H9 (cell line): ENCODE measurements around the gene FLT3. TPM values are rescaled to one million over a fixed set of nuclear protein-coding genes. Genes with fewer than 3 reads are reported as not detected.

Experiments used
- DNase-seq: peaks from one replicate; pipeline ENCODE4 v3.0.0-alpha.2; 2017
- H2AFZ ChIP-seq: one replicate; pipeline ENCODE4 v1.6.1; 2013; ENCODE audit warnings: mild to moderate bottlenecking, low read length, control low read depth, moderate library complexity
- H2AK5ac ChIP-seq: 2 replicates; pipeline ENCODE4 v1.6.1; 2013; ENCODE audit warnings: low read length, control low read depth, mixed read lengths; ENCODE audit not compliant: insufficient read length
- H2BK120ac ChIP-seq: one replicate; pipeline ENCODE4 v1.6.1; 2013; ENCODE audit warnings: low read depth, mild to moderate bottlenecking, low read length, control low read depth, inconsistent platforms; ENCODE audit not compliant: poor library complexity, severe bottlenecking
- H2BK12ac ChIP-seq: 2 replicates; pipeline ENCODE4 v1.6.1; 2013; ENCODE audit warnings: low read length, control low read depth, mixed read lengths, low read depth; ENCODE audit not compliant: insufficient read length
- H2BK15ac ChIP-seq: 2 replicates; pipeline ENCODE4 v1.6.1; 2013; ENCODE audit warnings: low read depth, low read length, control low read depth
- H2BK20ac ChIP-seq: one replicate; pipeline ENCODE4 v1.6.1; 2013; ENCODE audit warnings: low read depth, mild to moderate bottlenecking, low read length, control low read depth, inconsistent platforms; ENCODE audit not compliant: poor library complexity, severe bottlenecking
- H2BK5ac ChIP-seq: 2 replicates; pipeline ENCODE4 v1.6.1; 2013; ENCODE audit warnings: low read length, control low read depth, mixed read lengths; ENCODE audit not compliant: insufficient read length
- H3K14ac ChIP-seq: 2 replicates; pipeline ENCODE4 v1.6.1; 2013; ENCODE audit warnings: low read length, control low read depth; ENCODE audit not compliant: insufficient read depth
- H3K18ac ChIP-seq: 2 replicates; pipeline ENCODE4 v1.6.1; 2013; ENCODE audit warnings: low read depth, mild to moderate bottlenecking, mixed read lengths, low read length, control low read depth; ENCODE audit not compliant: insufficient read length
- H3K23ac ChIP-seq: 2 replicates; pipeline ENCODE4 v1.6.1; 2013; ENCODE audit warnings: low read length, control low read depth, mixed read lengths, low read depth; ENCODE audit not compliant: insufficient read length
- H3K23me2 ChIP-seq: 2 replicates; pipeline ENCODE4 v1.6.1; 2013; ENCODE audit warnings: low read depth, mild to moderate bottlenecking, mixed read lengths, low read length, control low read depth; ENCODE audit not compliant: insufficient read length, poor library complexity, severe bottlenecking
- H3K27ac ChIP-seq: 2 replicates; pipeline ENCODE4 v1.5.1; 2013; ENCODE audit warnings: low read length, control low read depth, mixed read lengths, low read depth; ENCODE audit not compliant: insufficient read length
- H3K27me3 ChIP-seq: 2 replicates; pipeline ENCODE4 v1.6.1; 2013; ENCODE audit warnings: low read length, control low read depth, inconsistent platforms; ENCODE audit not compliant: insufficient read depth
- H3K4ac ChIP-seq: 2 replicates; pipeline ENCODE4 v1.6.1; 2013; ENCODE audit warnings: low read depth, mild to moderate bottlenecking, control low read depth, inconsistent platforms, low read length, moderate library complexity
- H3K4me1 ChIP-seq: 2 replicates; pipeline ENCODE4 v1.6.1; 2013; ENCODE audit warnings: low read length, control low read depth, inconsistent platforms; ENCODE audit not compliant: insufficient read depth
- H3K4me2 ChIP-seq: 2 replicates; pipeline ENCODE4 v1.6.1; 2013; ENCODE audit warnings: low read length, control low read depth, mixed read lengths; ENCODE audit not compliant: insufficient read length, insufficient read depth
- H3K56ac ChIP-seq: 2 replicates; pipeline ENCODE4 v1.6.1; 2013; ENCODE audit warnings: low read depth, mild to moderate bottlenecking, mixed read lengths, low read length, control low read depth; ENCODE audit not compliant: insufficient read length
- H3K79me1 ChIP-seq: 2 replicates; pipeline ENCODE4 v1.6.1; 2013; ENCODE audit warnings: low read depth, mild to moderate bottlenecking, moderate library complexity, low read length, control low read depth, inconsistent platforms; ENCODE audit not compliant: insufficient read depth, poor library complexity, severe bottlenecking
- H3K79me2 ChIP-seq: 2 replicates; pipeline ENCODE4 v1.6.1; 2013; ENCODE audit warnings: low read length, control low read depth, inconsistent platforms; ENCODE audit not compliant: insufficient read depth
- H3K9ac ChIP-seq: 2 replicates; pipeline ENCODE4 v1.6.1; 2013; ENCODE audit warnings: low read length, control low read depth, mixed read lengths; ENCODE audit not compliant: insufficient read length; ENCODE audit errors: extremely low read depth
- H3K9me3 ChIP-seq: one replicate; pipeline ENCODE4 v1.6.1; 2013; ENCODE audit warnings: low read depth, low read length, inconsistent platforms; ENCODE audit not compliant: control insufficient read depth
- H3T11ph ChIP-seq: one replicate; pipeline ENCODE4 v1.6.1; 2013; ENCODE audit warnings: mild to moderate bottlenecking, low read length, control low read depth, inconsistent platforms
- H4K20me1 ChIP-seq: one replicate; pipeline ENCODE4 v1.6.1; 2013; ENCODE audit not compliant: control insufficient read depth, insufficient read length, insufficient read depth
- H4K5ac ChIP-seq: 2 replicates; pipeline ENCODE4 v1.6.1; 2013; ENCODE audit warnings: low read depth, mild to moderate bottlenecking, mixed read lengths, low read length, control low read depth; ENCODE audit not compliant: insufficient read length
- H4K8ac ChIP-seq: replicated peaks from 2 replicates; pipeline ENCODE4 v1.6.1; 2013; ENCODE audit warnings: low read length, control low read depth, mixed read lengths, low read depth; ENCODE audit not compliant: insufficient read length
- H4K91ac ChIP-seq: 2 replicates; pipeline ENCODE4 v1.6.1; 2013; ENCODE audit warnings: low read depth, mild to moderate bottlenecking, moderate library complexity, mixed read lengths, low read length, control low read depth; ENCODE audit not compliant: insufficient read length
- H3K27ac Mint-ChIP-seq, 3 experiments: 2 replicates in 2 of 3; 3 replicates in 1 of 3; pipeline ENCODE4 v1.8.0; 2020 to 2021; ENCODE audit warnings: mixed read lengths in 3 of 3, mild to moderate bottlenecking in 1 of 3, moderate library complexity in 1 of 3
- H3K27me3 Mint-ChIP-seq: 2 replicates; pipeline ENCODE4 v1.8.0; 2021; ENCODE audit warnings: low read depth, mild to moderate bottlenecking, moderate library complexity, mixed read lengths
- H3K36me3 Mint-ChIP-seq, 3 experiments: 2 replicates in 2 of 3; 3 replicates in 1 of 3; pipeline ENCODE4 v1.8.0; 2020 to 2021; ENCODE audit warnings: low read depth in 3 of 3, mixed read lengths in 3 of 3; ENCODE audit not compliant: insufficient read depth in 1 of 3
- H3K4me1 Mint-ChIP-seq, 2 experiments: 2 replicates each; pipeline ENCODE4 v1.8.0; 2020; ENCODE audit warnings: mixed read lengths in 2 of 2
- H3K4me3 Mint-ChIP-seq, 2 experiments: 2 replicates in 1 of 2; 3 replicates in 1 of 2; pipeline ENCODE4 v1.8.0; 2020 to 2021; ENCODE audit warnings: mild to moderate bottlenecking in 2 of 2, mixed read lengths in 2 of 2, moderate library complexity in 1 of 2
- H3K9me3 Mint-ChIP-seq, 2 experiments: 2 replicates in 1 of 2; 3 replicates in 1 of 2; pipeline ENCODE4 v1.8.0; 2020; ENCODE audit warnings: mild to moderate bottlenecking in 2 of 2, mixed read lengths in 2 of 2, moderate library complexity in 1 of 2
- CTCF ChIP-seq: fragments of 200-600 bp; sonication (generic); conservative IDR thresholded peaks from 3 replicates; pipeline ENCODE4 v1.8.0; 2021; ENCODE audit warnings: antibody characterized with exemption, mild to moderate bottlenecking
- WGBS: extraction: QIAGEN DNeasy Blood & Tissue Kit; methylation state at CpG from one replicate; pipeline ENCODE4 v1.1.7; 2013; ENCODE audit warnings: missing lambda C conversion rate, low lambda C conversion rate, mixed read lengths; ENCODE audit not compliant: insufficient read length; ENCODE audit errors: extremely low coverage; 5-methylcytosine and 5-hydroxymethylcytosine counted together
- total RNA-seq: library from RNA; stranded (reverse); gene quantifications from 2 replicates; pipeline ENCODE4 v1.2.1, GENCODE V29; 2021

Gene FLT3
- total RNA-seq, 1 experiment from 2014 or later: 0.44 TPM

- no peak overlapping the region for H2AFZ ChIP-seq
These were observed 139.8 kb downstream of the FLT3 start for GRCh38 chr13:27960362-27961226.

More at GRCh38 chr13:27960362-27961226, 139.8 kb downstream of the FLT3 start:
- H3K4ac ChIP-seq: no peak overlapping the region
- no peaks in the 10 kb centered on the region for H3K79me1 ChIP-seq
- peak overlapping the region; percentile 16; the same call in 1 of the 2 replicates for H3K14ac ChIP-seq
- H2BK15ac ChIP-seq: no peak overlapping the region
- Mint-ChIP-seq H3K27me3 (peaks cover 99% of the 10 kb centered on the region), H3K4me1 (peaks cover 14 to 28% of the 10 kb centered on the region in 2 experiments), H3K27ac (no peak overlapping the region), H3K4me3 (peak overlapping the region in 1 of 2 experiments; percentile 76; a peak in 3 of 5 replicates), H3K36me3 (no peaks in the 10 kb centered on the region), H3K9me3 (peaks cover 3 to 17% of the 10 kb centered on the region in 2 experiments)
- no peak overlapping the region for H3K27ac ChIP-seq
- no peak overlapping the region for H2BK5ac ChIP-seq
- no peak overlapping the region for H2BK120ac ChIP-seq
- no peak overlapping the region for H2AK5ac ChIP-seq
- peak overlapping the region; percentile 46 for H3K4me2 ChIP-seq
- H3K23me2 ChIP-seq: no peaks in the 10 kb centered on the region
- H3K27me3 ChIP-seq: peaks cover 94% of the 10 kb centered on the region
- no peak overlapping the region for H2BK20ac ChIP-seq
- H3K4me1 ChIP-seq: peaks cover 5% of the 10 kb centered on the region; the same call in 1 of the 2 replicates
- H3K9ac ChIP-seq: no peak overlapping the region
- peak overlapping the region; percentile 90 for H3K18ac ChIP-seq
- no peak overlapping the region for H3K56ac ChIP-seq
- peak; percentile 81 for TF ChIP-seq CTCF
- peak; percentile 85 for DNase-seq
- no peak overlapping the region for H3K23ac ChIP-seq
- no peaks in the 10 kb centered on the region for H3K79me2 ChIP-seq
- no peak overlapping the region for H4K8ac ChIP-seq
- H4K5ac ChIP-seq: no peak overlapping the region
- no peak overlapping the region for H3T11ph ChIP-seq
- no peak overlapping the region for H2BK12ac ChIP-seq
- H3K9me3 ChIP-seq: no peaks in the 10 kb centered on the region
- H4K20me1 ChIP-seq: no peaks in the 10 kb centered on the region
- no CpG with 5 or more reads among the region's 73 CpGs for WGBS
- no peak overlapping the region for H4K91ac ChIP-seq
